Heart right ventricle (tissue), 16 donors: ENCODE results near the gene GON4L. TPM values are rescaled to one million over a fixed set of nuclear protein-coding genes. Genes with fewer than 3 reads are reported as not detected.
"Not testable (repeated sequence)": the region's sequence is repeated elsewhere in the genome, so short reads cannot be mapped to it uniquely, and the experiment has no call there.

Source experiments
- ATAC-seq, 8 donors: fragments of 200-7000 bp; cut with Tn5 transposase; one replicate each; pipeline ENCODE4 v1.9.1; 2020; ENCODE audit warnings: mild to moderate bottlenecking in 8 of 8, moderate library complexity in 8 of 8, moderate number of reproducible peaks in 1 of 8
- DNase-seq, 2 donors: peaks; one replicate each; pipeline ENCODE4 v3.0.0-alpha.2; 2020
- H3K27ac ChIP-seq, 10 donors: fragments of 200-600 bp; sonication (generic) in 2 of 10; one replicate each; pipeline versions ENCODE4 v1.5.0 to v1.8.0; 2020 to 2022; ENCODE audit warnings: mild to moderate bottlenecking in 3 of 10
- H3K27me3 ChIP-seq, 7 donors: fragments of 200-600 bp; one replicate each; pipeline ENCODE4 v1.8.0; 2021 to 2022; ENCODE audit warnings: mild to moderate bottlenecking in 2 of 7
- H3K36me3 ChIP-seq, 9 donors: fragments of 200-600 bp; sonication (generic) in 1 of 9; one replicate each; pipeline versions ENCODE4 v1.5.0 to v1.8.0; 2020 to 2022; ENCODE audit warnings: mild to moderate bottlenecking in 2 of 9
- H3K4me1 ChIP-seq, 9 donors: fragments of 200-600 bp; sonication (generic) in 1 of 9; one replicate each; pipeline versions ENCODE4 v1.5.0 to v1.8.0; 2020 to 2022; ENCODE audit warnings: mild to moderate bottlenecking in 4 of 9
- H3K4me3 ChIP-seq, 10 donors: fragments of 200-600 bp; sonication (generic) in 2 of 10; one replicate each; pipeline versions ENCODE4 v1.5.0 to v1.8.0; 2020 to 2022; ENCODE audit warnings: mild to moderate bottlenecking in 7 of 10, moderate library complexity in 2 of 10
- H3K9me3 ChIP-seq, 11 donors: fragments of 200-600 bp in 10 of 11; sonication (generic) in 2 of 11; one replicate each; pipeline versions ENCODE4 v1.5.0 to v1.8.0; 2013 to 2022; ENCODE audit warnings: mild to moderate bottlenecking in 2 of 11, control low read depth in 1 of 11, moderate library complexity in 1 of 11
- CTCF ChIP-seq, 9 donors: fragments of 200-600 bp; sonication (generic) in 2 of 9; IDR thresholded peaks; one replicate each; pipeline versions ENCODE4 v1.5.0 to v1.8.0; 2021 to 2022; ENCODE audit warnings: antibody characterized with exemption in 9 of 9, mild to moderate bottlenecking in 5 of 9, moderate library complexity in 1 of 9
- WGBS, 2 donors: extraction: QIAGEN DNeasy Blood & Tissue Kit; methylation state at CpG; one replicate each; pipeline ENCODE4 v1.1.7; 2013; ENCODE audit warnings: inconsistent platforms in 1 of 2; 5-methylcytosine and 5-hydroxymethylcytosine counted together
- intact Hi-C, 10 donors: fragments of 100-400 bp; cut with DNase I; formaldehyde crosslinking; loops; one replicate each; pipeline versions ENCODE4 v1.11.1 to v1.14.2; 2022
- polyA plus RNA-seq, 2 donors: library from polyadenylated mRNA; stranded (reverse); fragments of 200-250 nt; gene quantifications; one replicate each; pipeline ENCODE4 v1.2.3, GENCODE V29; 2013
- total RNA-seq, 10 donors: library from RNA; stranded (reverse); fragmentation: NEBNext Ultra II Directional in 3 of 10; extraction: Animal tissue kit (Norgen Biotek cat#: 25700) in 3 of 10; gene quantifications; one replicate each; pipeline versions ENCODE4 v1.2.1 to v1.2.4, GENCODE V29; 2021 to 2023
- donor health status: Arrhythmogenic right ventricular cardiomyopathy.
- donor health status: ischemic (EF 13 %, LVEDD 7.1; RV severe dilation, severe dysfunction).
- donor health status: healthy with polysubstance abuse.
- donor health status: DM: no; HTN: yes; CAD: no.
- donor health status: DM: no; HTN: no; CAD: no.
- donor health status: ischemic (EF 25% LVEDD 6.9; RV normal size, moderate dysfunction).
- donor health status: ischemic (EF 25% LVEDD 5.7; RV mildly dilated, moderate dysfunction).
- donor health status: healthy.
- donor health status: DM: yes; HTN: yes; CAD: no.
- donor health status: Ischemic cardiomyopathy.
- donor health status: ischemic (EF 35%, LVEDD 5.7; RV mildly dilated, moderate dysfunction).
- donor health status: nonischemic (EF 11% LVEDD 7.7; RV severe dilation, severe dysfunction).
- donor health status: DM: yes; HTN: yes; CAD: no.
- donor health status: PGD.
- donor health status: ischemic (EF 29% LVEDD 5.4; RV normal size, mild dysfunction).
- donor health status: nonischemic (EF 23%, LVEDD 6.1; RV moderate dilation, normal function).

The GON4L gene
- total and polyA plus RNA-seq, 12 donors: 8.8 to 30.7 (median 26.7) TPM

GRCh38 chr1:155847823-155848529 lies 9.0 kb downstream of the GON4L start:
- Histone ChIP-seq H3K4me1 (peaks cover 0 to 36% (median 17%) of the 10 kb centered on the region in 9 donors), H3K4me3 (no peak overlapping the region), H3K27ac (peak overlapping the region in 1 of 10 donors; percentile 20), H3K9me3 (no peaks in the 10 kb centered on the region), H3K36me3 (peaks cover 0 to 96% (median 24%) of the 10 kb centered on the region in 9 donors), H3K27me3 (no peaks in the 10 kb centered on the region)
- DNase-seq: no peak
- WGBS, 2 donors: 100% methylated on average over 1 of the region's 1 CpG
- no peak for TF ChIP-seq CTCF (IDR thresholded peaks at IDR 0.05)
- intact Hi-C loops: no loop called here
- no peak for ATAC-seq

DNA sequence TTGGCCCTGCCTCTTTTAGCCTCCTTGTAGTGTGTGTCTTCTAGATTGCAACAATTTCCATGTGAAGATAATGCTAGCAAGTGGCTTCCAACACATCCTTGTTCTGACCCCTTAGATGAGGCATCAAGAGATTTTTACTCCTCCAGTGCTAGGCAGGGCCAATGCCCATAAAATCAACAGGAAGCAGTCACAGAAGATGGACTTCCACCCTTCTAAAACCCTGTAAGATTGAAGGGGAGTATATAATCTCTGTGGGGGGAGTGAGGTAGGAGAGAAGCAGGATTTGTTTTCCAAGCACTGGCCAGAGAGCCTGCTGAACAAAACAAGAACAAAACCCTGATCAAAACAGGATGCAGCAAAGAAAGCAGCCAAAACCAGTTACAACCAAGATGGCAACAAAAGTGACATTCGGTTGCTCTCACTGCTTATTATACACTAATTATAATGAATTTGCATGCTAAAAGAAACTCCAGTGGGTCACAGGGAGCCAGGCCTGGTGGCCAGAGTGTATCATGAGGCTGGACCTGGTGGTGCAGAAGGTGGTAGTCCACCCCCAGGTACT lies 12.1 kb downstream of the GON4L start:
- TF ChIP-seq CTCF (IDR thresholded peaks at IDR 0.05): no peak
- no peak overlapping the region for H3K4me3 ChIP-seq
- WGBS, 2 donors: 66 to 83% methylated on average over 1 of the region's 1 CpG
- peaks cover 0 to 70% (median 11%) of the 10 kb centered on the region in 9 donors for H3K36me3 ChIP-seq
- H3K4me1 ChIP-seq: peaks cover 0 to 29% (median 8%) of the 10 kb centered on the region in 9 donors
- H3K27ac ChIP-seq: peak overlapping the region in 2 of 10 donors; percentile 31 to 38
- intact Hi-C loops: no loop called here
- DNase-seq (no peak), ATAC-seq (no peak)
- no peaks in the 10 kb centered on the region for H3K9me3 ChIP-seq
- no peaks in the 10 kb centered on the region for H3K27me3 ChIP-seq

DNA sequence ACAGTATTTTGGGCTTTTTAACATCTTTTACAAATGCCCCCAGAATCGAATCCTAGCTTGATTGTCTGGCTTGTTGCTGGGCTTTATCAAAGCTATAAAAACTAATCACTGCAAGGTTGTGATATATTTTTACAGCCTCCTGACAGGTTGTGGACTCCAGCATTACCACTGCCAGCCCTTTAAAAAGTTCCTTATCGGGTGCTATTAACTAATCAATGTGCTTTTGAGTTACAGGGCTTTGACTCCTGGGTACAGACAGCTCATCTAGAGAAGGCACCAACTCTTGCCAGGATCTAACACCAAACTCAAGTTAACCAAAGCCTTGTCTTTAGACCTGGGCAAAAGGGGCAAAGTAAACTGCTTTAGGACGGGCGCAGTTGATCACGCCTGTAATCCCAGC lies 16.6 kb downstream of the GON4L start:
- WGBS, 2 donors: 90% methylated on average over 5 of the region's 5 CpGs
- Histone ChIP-seq H3K36me3 (peaks cover 0 to 39% (median 6%) of the 10 kb centered on the region in 9 donors), H3K27me3 (no peaks in the 10 kb centered on the region), H3K4me3 (no peak overlapping the region), H3K27ac (no peak overlapping the region), H3K9me3 (no peaks in the 10 kb centered on the region), H3K4me1 (peaks cover 0 to 18% (median 4%) of the 10 kb centered on the region in 9 donors)
- ATAC-seq: no peak
- no peak for DNase-seq
- intact Hi-C loops: no loop called here
- TF ChIP-seq CTCF (IDR thresholded peaks at IDR 0.05): no peak

DNA sequence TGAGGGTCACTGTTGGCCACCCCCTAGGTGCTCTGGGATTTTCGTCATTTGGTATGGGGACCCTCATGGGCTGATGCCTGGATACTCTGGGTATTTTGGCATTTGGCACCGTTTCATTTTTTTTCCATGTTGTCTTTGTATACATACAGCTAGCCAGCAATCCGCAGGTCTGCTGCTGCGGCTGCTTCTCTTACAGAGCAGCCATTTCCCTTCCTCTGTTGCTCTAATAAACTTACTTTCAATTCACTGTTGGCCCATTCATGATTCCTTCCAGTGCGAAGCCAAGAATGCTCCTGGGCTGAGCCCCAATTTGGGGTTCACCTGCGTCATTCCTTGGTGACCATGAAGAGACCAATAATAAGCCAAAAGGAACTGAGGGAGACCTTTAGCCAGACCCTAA lies 21.5 kb downstream of the GON4L start:
- 94 to 99% methylated on average over 6 of the region's 6 CpGs for WGBS, 2 donors
- H3K36me3 ChIP-seq: peaks cover 0 to 30% (median 0%) of the 10 kb centered on the region in 9 donors
- DNase-seq (no peak), ATAC-seq (no peak)
- intact Hi-C loops: no loop called here
- TF ChIP-seq CTCF (IDR thresholded peaks at IDR 0.05): no peak
- H3K9me3 ChIP-seq: no peaks in the 10 kb centered on the region
- H3K27ac ChIP-seq: no peak overlapping the region
- no peaks in the 10 kb centered on the region for H3K27me3 ChIP-seq
- H3K4me3 ChIP-seq: no peak overlapping the region
- peaks cover 0 to 16% (median 8%) of the 10 kb centered on the region in 9 donors for H3K4me1 ChIP-seq

GRCh38 chr1:155834927-155835399 lies 22.1 kb downstream of the GON4L start:
- Histone ChIP-seq H3K4me1 (peaks cover 0 to 16% (median 8%) of the 10 kb centered on the region in 9 donors), H3K36me3 (peaks cover 0 to 32% (median 0%) of the 10 kb centered on the region in 9 donors)
- H3K27ac ChIP-seq, DNase-seq, H3K9me3 ChIP-seq, H3K4me3 ChIP-seq, intact Hi-C loops, ATAC-seq, H3K27me3 ChIP-seq: not testable (repeated sequence)
- WGBS, 2 donors: 83 to 84% methylated on average over 7 to 9 of the region's 9 CpGs
